GM21529 (cell line): ENCODE measurements around the gene METTL14.

ENCODE experiments used
- ATAC-seq: cut with Tn5 transposase; IDR thresholded peaks from one replicate; pipeline ENCODE4 v1.9.1; 2021; ENCODE audit not compliant: unreplicated experiment

METTL14 gene

DNA sequence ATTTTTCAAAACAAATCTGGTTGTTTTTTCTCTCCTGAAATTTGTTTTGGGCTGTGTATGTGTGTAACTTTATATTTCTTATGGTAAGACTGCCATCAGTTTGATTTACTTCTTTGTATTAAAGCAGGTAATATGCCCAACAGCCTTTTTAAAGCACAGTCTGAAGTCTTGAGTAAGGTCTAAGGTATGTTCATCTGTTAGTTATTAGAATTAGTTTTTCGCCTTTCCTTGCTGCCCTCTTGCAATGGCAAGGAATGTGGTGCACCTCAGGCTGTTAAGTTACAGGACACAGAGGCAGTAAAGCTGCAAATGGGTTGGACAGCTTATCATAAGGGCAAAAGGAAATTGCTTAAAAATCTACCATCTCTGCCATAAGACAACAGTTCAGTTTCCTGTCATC lies 71.8 kb downstream of the METTL14 start:
- no peak for ATAC-seq

DNA sequence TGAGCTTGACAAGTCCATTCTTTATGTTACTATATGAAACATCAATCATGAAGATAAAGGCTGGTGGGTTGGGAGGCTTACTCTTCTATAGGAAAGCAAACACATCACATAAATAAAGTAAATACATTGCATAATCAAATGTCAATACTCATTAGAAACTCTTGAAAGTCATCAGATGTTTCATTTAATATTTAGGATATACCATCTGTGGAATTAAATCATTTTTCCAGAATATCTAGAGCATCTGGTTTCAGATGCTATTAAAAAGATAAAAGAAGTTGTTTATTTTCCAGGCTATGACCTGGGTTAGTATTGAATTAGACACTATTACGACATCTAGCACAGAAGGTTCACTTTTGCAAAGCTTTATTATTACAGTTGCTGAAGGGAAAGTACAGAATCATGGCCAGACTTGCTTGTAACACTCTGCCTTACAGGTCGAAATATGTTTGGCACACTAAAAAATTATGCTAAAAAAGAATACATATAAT lies 72.6 kb downstream of the METTL14 start:
- ATAC-seq, result no peak

DNA sequence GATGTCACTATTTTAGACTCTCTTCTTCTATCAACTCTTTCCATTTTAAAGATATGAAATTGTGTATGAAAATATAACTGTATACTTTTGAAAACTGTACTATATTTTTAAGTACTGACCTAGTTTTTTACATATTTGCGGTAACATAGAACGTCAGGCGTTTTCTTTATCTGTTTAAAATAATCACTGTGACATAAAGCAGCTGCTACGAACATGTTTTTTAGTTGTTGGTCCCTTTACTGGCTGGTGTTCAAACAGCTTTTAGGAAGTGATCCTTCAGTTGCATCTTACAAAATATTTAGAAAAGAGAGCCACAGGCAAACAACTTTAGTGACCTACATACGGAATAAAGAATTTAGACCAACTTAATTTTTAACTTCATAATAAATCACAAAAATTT lies 73.1 kb downstream of the METTL14 start:
- ATAC-seq, result no peak

DNA sequence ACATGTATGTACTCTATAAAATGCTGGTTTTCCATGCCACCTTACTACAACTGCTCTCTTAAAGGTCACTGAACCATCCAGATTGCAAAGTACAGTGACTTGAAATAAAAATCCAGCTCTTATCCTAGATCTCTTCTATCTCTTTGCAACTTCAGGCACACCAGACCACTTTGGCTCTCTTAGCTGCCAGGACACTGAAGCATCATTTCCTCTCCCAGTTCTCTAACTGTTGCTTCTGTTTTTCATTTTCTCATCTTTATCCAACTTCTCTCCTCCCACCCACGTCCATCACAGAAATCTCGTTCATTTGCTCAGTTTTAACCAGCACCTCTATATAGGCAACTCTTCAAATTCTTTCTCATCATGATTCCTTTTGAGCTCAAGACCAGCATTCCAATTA lies 74.3 kb downstream of the METTL14 start:
- ATAC-seq, result no peak

DNA sequence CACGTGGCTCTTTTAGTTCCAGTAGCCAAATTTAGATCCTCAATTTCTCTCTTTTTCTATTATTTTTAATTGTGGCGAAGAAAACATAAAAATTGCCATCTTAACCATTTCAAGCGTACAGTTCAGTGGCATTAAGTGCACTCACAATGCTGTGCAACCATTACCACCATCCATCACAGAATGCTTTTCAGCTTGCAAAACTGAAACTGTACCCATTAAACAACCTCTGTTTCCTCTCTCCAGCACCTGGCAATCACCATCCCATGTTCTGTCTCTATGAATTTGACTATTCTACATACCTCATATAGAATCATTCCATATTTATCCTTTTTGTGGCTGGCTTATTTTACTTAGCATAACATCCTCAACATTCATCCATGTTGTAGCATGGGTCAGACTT lies 74.9 kb downstream of the METTL14 start:
- peak; percentile 37 for ATAC-seq

DNA sequence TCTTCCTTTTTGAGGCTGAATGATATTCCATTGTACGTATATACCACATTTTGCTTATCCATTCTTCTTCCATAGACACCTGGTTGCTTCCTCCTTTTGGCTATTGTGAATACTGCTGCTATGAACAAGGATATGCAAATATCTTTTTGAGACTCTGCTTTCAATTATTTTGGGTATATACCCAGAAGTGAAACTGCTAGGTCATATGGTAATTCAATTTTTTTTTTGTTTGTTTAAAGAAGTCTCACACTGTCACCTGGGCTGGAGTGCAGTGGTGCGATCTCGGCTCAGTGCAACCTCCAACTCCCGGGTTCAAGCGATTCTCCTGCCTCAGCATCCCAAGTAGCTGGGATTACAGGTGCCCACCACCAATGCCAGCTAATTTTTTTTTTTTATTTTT lies 75.3 kb downstream of the METTL14 start:
- peak; percentile 98 for ATAC-seq

DNA sequence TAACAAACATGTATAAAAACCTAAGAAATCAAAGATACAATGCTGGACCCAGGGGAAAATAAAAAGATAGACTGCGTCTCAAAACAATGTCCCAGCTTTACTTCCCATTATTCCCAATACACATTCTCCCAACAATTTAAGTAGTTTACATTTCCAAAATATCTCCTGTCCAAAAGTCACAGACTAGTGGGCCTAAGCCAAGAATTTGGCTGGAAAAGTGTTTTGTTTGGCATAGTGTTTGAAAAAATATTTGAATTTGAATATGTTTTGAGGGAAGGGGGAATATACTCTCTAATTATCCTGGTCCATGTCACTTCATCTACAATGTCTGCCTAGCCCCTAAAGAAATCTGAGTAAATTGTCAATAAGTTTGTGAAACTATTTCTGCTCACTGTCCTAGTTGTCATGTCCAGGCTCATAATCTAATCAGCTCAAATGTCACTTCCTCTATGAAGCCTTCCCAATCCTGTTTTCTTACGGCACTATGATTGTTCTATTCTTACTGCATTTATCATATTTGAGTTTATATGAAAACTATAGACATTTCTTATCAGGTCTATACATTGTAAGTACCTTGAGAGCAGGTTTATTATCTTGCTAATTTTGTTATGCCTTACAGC lies 76.3 kb downstream of the METTL14 start:
- no peak for ATAC-seq

DNA sequence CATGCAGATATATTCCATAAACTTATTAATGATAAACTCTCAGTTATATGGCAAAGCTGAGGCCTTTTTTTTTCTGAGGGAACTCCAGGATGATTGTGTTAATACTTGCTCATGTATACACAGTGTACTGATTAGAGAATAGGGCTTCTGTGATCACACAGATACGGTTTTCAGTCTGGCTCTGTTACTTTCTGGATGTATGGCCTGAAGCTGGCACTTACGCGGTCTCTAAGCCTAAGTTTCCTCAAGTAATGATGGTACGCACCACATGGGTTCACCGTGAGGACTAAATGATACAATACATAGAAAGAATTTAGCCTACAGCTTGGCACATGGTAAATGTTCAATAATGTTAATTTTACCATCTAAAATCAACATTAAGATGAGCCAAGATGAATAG lies 77.0 kb downstream of the METTL14 start:
- ATAC-seq, result no peak

DNA sequence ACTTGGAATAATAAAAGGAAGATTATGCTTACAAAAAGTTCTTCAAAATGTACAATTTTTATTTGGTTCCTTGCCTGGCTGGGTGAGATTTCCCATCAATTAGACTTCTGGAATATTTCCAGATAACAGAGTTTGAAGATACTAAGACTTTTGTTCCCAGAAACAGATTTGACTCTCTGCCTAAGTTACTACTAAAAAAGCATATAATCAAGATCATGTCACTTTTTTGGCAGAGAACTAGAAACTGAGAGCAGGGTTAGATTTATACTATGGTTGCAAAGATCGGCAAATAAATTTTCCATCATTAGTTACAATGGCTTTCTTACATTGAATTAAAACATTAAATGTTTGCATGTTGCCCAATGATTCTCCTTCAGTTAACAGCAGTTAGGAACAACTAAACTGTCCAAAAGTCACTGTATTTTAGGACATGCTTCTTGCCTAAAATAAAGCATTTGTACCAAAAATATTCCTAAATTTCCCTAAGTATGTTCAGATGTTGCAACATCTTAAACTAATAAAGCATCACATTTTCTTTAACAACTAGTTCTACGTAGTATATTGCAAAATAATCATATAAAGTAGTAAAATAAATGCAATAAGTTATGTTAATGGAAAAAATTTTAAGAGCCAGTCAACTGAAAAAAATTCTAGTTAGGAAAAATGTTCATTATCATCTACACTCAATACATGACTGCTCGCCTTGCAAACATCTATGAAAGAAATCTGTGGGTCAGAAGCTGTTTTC lies 77.7 kb downstream of the METTL14 start:
- no peak for ATAC-seq
